IMR-90 (cell line): ENCODE measurements around the gene DIP2C. TPM values are rescaled to one million over a fixed set of nuclear protein-coding genes. Genes with fewer than 3 reads are reported as not detected.

Experiments
- ATAC-seq: fragments of 200-7000 bp; cut with Tn5 transposase; 2 replicates; pipeline ENCODE4 v1.9.1; 2020; ENCODE audit warnings: low read depth, mild to moderate bottlenecking, moderate library complexity
- BruUV-seq: library from RNA; stranded (reverse); fragments of 400-500 nt; replicated peaks from 2 replicates; lab custom pipeline; 2021; lab: Mats Ljungman, UMichigan
- CTCF ChIA-PET: fragments of 300-600 bp; formaldehyde crosslinking; extraction: SDS; loops from one replicate; lab custom pipeline; 2021; ENCODE audit warnings: antibody characterized with exemption; lab: Yijun Ruan, JAX
- POLR2A ChIA-PET: fragments of 300-600 bp; sonication (Branson Sonifier 250); formaldehyde crosslinking; loops from one replicate; lab custom pipeline; 2022; ENCODE audit warnings: antibody characterized with exemption; ENCODE audit not compliant: unreplicated experiment; lab: Charles Lee
- DNase-seq: peaks from one replicate; pipeline ENCODE4 v3.0.0; 2013
- H2AFZ ChIP-seq: replicated peaks from 2 replicates; pipeline ENCODE3; 2013; ENCODE audit warnings: low read length, mild to moderate bottlenecking; ENCODE audit not compliant: poor library complexity
- H2AK5ac ChIP-seq: 2 replicates; pipeline ENCODE4 v1.6.1; 2013; ENCODE audit warnings: low read depth, low read length, inconsistent platforms
- H2AK9ac ChIP-seq: replicated peaks from 2 replicates; pipeline ENCODE3; 2013; ENCODE audit warnings: mild to moderate bottlenecking, low read depth, low read length, moderate library complexity; ENCODE audit not compliant: poor library complexity
- H2BK120ac ChIP-seq: 2 replicates; pipeline ENCODE4 v1.6.1; 2013; ENCODE audit warnings: low read depth, low read length, inconsistent platforms
- H2BK15ac ChIP-seq: 3 replicates; pipeline ENCODE4 v1.6.1; 2013; ENCODE audit warnings: low read depth, low read length, inconsistent platforms
- H2BK20ac ChIP-seq: 2 replicates; pipeline ENCODE4 v1.6.1; 2013; ENCODE audit warnings: low read depth, mild to moderate bottlenecking, inconsistent platforms, low read length, moderate library complexity
- H2BK5ac ChIP-seq: 2 replicates; pipeline ENCODE4 v1.6.1; 2013; ENCODE audit warnings: mild to moderate bottlenecking, low read depth, low read length, inconsistent platforms; ENCODE audit not compliant: poor library complexity, severe bottlenecking
- H3K14ac ChIP-seq: replicated peaks from 2 replicates; pipeline ENCODE4 v1.6.1; 2013; ENCODE audit warnings: low read depth, low read length, inconsistent platforms
- H3K18ac ChIP-seq: 2 replicates; pipeline ENCODE4 v1.6.1; 2013; ENCODE audit warnings: low read depth, low read length, control low read depth
- H3K23ac ChIP-seq: 2 replicates; pipeline ENCODE4 v1.6.1; 2013; ENCODE audit warnings: low read depth, low read length, inconsistent platforms
- H3K27ac ChIP-seq: 2 replicates; pipeline ENCODE4 v1.5.1; 2013; ENCODE audit warnings: mild to moderate bottlenecking, control low read depth, low read length; ENCODE audit not compliant: insufficient read depth
- H3K27me3 ChIP-seq: 2 replicates; pipeline ENCODE4 v1.6.1; 2013; ENCODE audit warnings: low read length; ENCODE audit not compliant: control insufficient read depth, insufficient read depth
- H3K36me3 ChIP-seq: 2 replicates; pipeline ENCODE4 v1.6.1; 2013; ENCODE audit warnings: low read length, mixed read lengths; ENCODE audit not compliant: control insufficient read depth, insufficient read depth
- H3K4ac ChIP-seq: 2 replicates; pipeline ENCODE4 v1.6.1; 2013; ENCODE audit warnings: low read depth, low read length, inconsistent platforms
- H3K4me1 ChIP-seq: 2 replicates; pipeline ENCODE4 v1.6.1; 2013; ENCODE audit warnings: low read length, mixed read lengths; ENCODE audit not compliant: control insufficient read depth, insufficient read depth
- H3K4me2 ChIP-seq: 2 replicates; pipeline ENCODE4 v1.6.1; 2013; ENCODE audit warnings: low read depth, mild to moderate bottlenecking, control low read depth, low read length, moderate library complexity
- H3K4me3 ChIP-seq: 2 replicates; pipeline ENCODE4 v1.5.1; 2013; ENCODE audit warnings: low read depth, mild to moderate bottlenecking, control low read depth, low read length, moderate library complexity; ENCODE audit not compliant: insufficient read depth
- H3K56ac ChIP-seq: 2 replicates; pipeline ENCODE4 v1.6.1; 2013; ENCODE audit warnings: low read length, inconsistent platforms; ENCODE audit not compliant: insufficient read depth; ENCODE audit errors: extremely low read depth
- H3K79me1 ChIP-seq, 2 experiments: 2 replicates each; pipeline ENCODE4 v1.6.1; 2013; ENCODE audit warnings: low read length in 2 of 2, inconsistent platforms in 1 of 2, low read depth in 1 of 2
- H3K9ac ChIP-seq: 2 replicates; pipeline ENCODE4 v1.6.1; 2013; ENCODE audit warnings: low read depth, low read length, control low read depth
- H3K9me1 ChIP-seq: 2 replicates; pipeline ENCODE4 v1.6.1; 2013; ENCODE audit warnings: low read length, inconsistent platforms; ENCODE audit not compliant: insufficient read depth
- H3K9me3 ChIP-seq: 2 replicates; pipeline ENCODE4 v1.6.1; 2013; ENCODE audit warnings: low read length; ENCODE audit not compliant: control insufficient read depth, insufficient read depth
- H4K20me1 ChIP-seq: 2 replicates; pipeline ENCODE4 v1.6.1; 2013; ENCODE audit warnings: low read length, inconsistent platforms; ENCODE audit not compliant: insufficient read depth
- H4K5ac ChIP-seq: 2 replicates; pipeline ENCODE4 v1.6.1; 2013; ENCODE audit warnings: mild to moderate bottlenecking, low read depth, low read length, control low read depth
- H4K8ac ChIP-seq, 2 experiments: 2 replicates each; pipeline ENCODE4 v1.6.1; 2013; ENCODE audit warnings: low read depth in 2 of 2, low read length in 2 of 2, control low read depth in 1 of 2, inconsistent platforms in 1 of 2
- H4K91ac ChIP-seq: 2 replicates; pipeline ENCODE4 v1.6.1; 2013; ENCODE audit warnings: low read depth, low read length, inconsistent platforms; ENCODE audit not compliant: insufficient read depth
- BHLHE40 ChIP-seq: fragments of 150-350 bp; IDR thresholded peaks from 2 replicates; pipeline ENCODE4 v1.6.1; 2016; ENCODE audit warnings: mild to moderate bottlenecking, low read depth, low read length
- CEBPB ChIP-seq: IDR thresholded peaks from 2 replicates; pipeline ENCODE4 v1.6.1; 2012; ENCODE audit warnings: low read depth, low read length, improper control_type of control experiment
- CHD1 ChIP-seq: IDR thresholded peaks from 2 replicates; pipeline ENCODE4 v1.6.1; 2012; ENCODE audit warnings: low read depth, low read length, improper control_type of control experiment
- FOS ChIP-seq: fragments of 150-350 bp; IDR thresholded peaks from 2 replicates; pipeline ENCODE4 v1.6.1; 2016; ENCODE audit warnings: low read depth, low read length
- MAZ ChIP-seq: IDR thresholded peaks from 2 replicates; pipeline ENCODE4 v1.6.1; 2012; ENCODE audit warnings: low read depth, mild to moderate bottlenecking, low read length, improper control_type of control experiment, moderate library complexity, borderline replicate concordance
- NFE2L2 ChIP-seq: fragments of 150-350 bp; IDR thresholded peaks from 2 replicates; pipeline ENCODE4 v1.6.1; 2016; ENCODE audit warnings: low read depth, mild to moderate bottlenecking, low read length
- RCOR1 ChIP-seq: IDR thresholded peaks from 2 replicates; pipeline ENCODE4 v1.6.1; 2012; ENCODE audit warnings: mild to moderate bottlenecking, low read length, improper control_type of control experiment; ENCODE audit not compliant: insufficient replicate concordance
- RFX5 ChIP-seq: IDR thresholded peaks from 2 replicates; pipeline ENCODE4 v1.8.0; 2012; ENCODE audit warnings: low read depth, mild to moderate bottlenecking, low read length, moderate library complexity
- SMC3 ChIP-seq: fragments of 150-350 bp; IDR thresholded peaks from 2 replicates; pipeline ENCODE4 v1.6.1; 2016; ENCODE audit warnings: low read depth, mild to moderate bottlenecking, antibody characterized with exemption, low read length, moderate library complexity
- WGBS, 2 experiments: methylation state at CpG; one replicate each; pipeline versions ENCODE4 v1.1.5 to v1.1.7; 2013; ENCODE audit warnings: missing lambda C conversion rate in 2 of 2; ENCODE audit not compliant: insufficient read length in 1 of 2; ENCODE audit errors: extremely low coverage in 2 of 2; 5-methylcytosine and 5-hydroxymethylcytosine counted together
- dilution Hi-C: fragments of 300-500 bp; cut with HindIII; formaldehyde crosslinking; loops from one replicate; pipeline ENCODE4 v1.14.3; 2018; ENCODE audit warnings: low sequenced_read_pairs; ENCODE audit not compliant: unreplicated experiment
- in situ Hi-C: fragments of 300-500 bp; cut with MboI; formaldehyde crosslinking; loops from 3 replicates; pipeline ENCODE4 v1.14.3; 2019; ENCODE audit warnings: low sequenced_read_pairs, inconsistent platforms, mixed read lengths
- intact Hi-C: fragments of 100-400 bp; cut with micrococcal nuclease; formaldehyde crosslinking; loops from 2 replicates; pipeline ENCODE4 v1.10.0; 2022
- polyA plus RNA-seq, 3 experiments: library from polyadenylated mRNA; depleted of rRNA; stranded (reverse); fragments of >200 nt; gene quantifications; 2 replicates each; pipeline ENCODE4 v1.2.3, GENCODE V29; 2012; ENCODE audit warnings: low replicate concordance in 1 of 3
- total RNA-seq: library from RNA; depleted of rRNA; stranded (reverse); fragments of >200 nt; gene quantifications from 2 replicates; pipeline ENCODE4 v1.2.3, GENCODE V29; 2012
- TF ChIP-seq, protein P1 (sequence below): conservative IDR thresholded peaks from 2 replicates; pipeline ENCODE4 v1.5.1; 2012; ENCODE audit warnings: mild to moderate bottlenecking, low read depth, low read length, improper control_type of control experiment
- TF ChIP-seq, protein P2 (sequence below): fragments of 150-350 bp; IDR thresholded peaks from 2 replicates; pipeline ENCODE4 v1.6.1; 2016; ENCODE audit warnings: low read depth, mild to moderate bottlenecking, low read length, moderate library complexity, borderline replicate concordance

Gene DIP2C
- total and polyA plus RNA-seq, 2 of the 4 experiments (the other 2 are of a cell fraction), result 8.6 to 17.3 TPM

DNA sequence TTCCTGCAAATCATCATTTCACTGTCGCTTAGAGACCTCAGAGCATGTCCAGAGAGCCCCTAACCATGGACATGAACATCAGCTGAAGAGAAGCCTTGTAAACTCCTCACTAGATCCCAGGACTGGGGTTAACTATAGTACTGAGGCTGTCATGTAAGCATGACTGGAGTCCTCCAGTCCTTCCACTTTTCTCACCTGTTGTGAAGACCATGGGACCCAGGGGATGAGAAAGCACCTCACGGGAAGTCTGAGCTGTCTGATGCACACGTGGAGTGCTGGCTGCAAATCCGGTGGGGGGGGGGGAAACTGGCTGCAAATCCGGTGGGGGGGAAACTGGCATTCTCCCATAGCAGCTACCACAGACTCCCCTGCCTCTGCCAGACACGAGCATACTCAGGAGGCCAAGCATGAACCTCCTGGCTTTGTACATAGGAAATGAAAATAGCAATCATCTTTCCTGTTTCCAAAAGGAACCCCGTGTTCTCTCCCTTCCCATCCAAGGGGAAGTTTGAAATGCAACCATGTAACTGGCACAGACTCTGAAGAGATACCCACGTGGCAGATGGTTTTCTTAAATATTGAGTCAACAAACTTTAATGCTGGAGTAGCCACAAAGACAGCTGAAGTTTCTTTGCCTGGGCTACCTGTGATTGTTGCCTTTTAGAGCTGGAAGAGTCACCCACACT, 292.8 kb downstream of the DIP2C start:
- Histone ChIP-seq H2BK20ac (no peak overlapping the region), H4K91ac (no peak overlapping the region), H4K20me1 (peaks cover 4% of the 10 kb centered on the region; the same call in 1 of the 2 replicates), H3K27me3 (no peaks in the 10 kb centered on the region), H4K5ac (no peak overlapping the region), H3K18ac (no peak overlapping the region), H3K56ac (no peak overlapping the region), H2BK120ac (no peak overlapping the region), H3K14ac (no peak overlapping the region), H3K9ac (no peak overlapping the region), H3K4me2 (no peak overlapping the region), H2AK9ac (no peak overlapping the region), H3K4me3 (no peak overlapping the region), H3K4me1 (no peaks in the 10 kb centered on the region), H2AFZ (no peak overlapping the region), H2AK5ac (no peak overlapping the region), H3K9me3 (no peaks in the 10 kb centered on the region), H3K79me1 (peaks cover 20 to 67% of the 10 kb centered on the region in 2 experiments), H3K36me3 (peaks cover 5% of the 10 kb centered on the region; the same call in 1 of the 2 replicates), H2BK5ac (no peak overlapping the region), H2BK15ac (no peak overlapping the region), H3K9me1 (peaks cover 14% of the 10 kb centered on the region), H3K4ac (no peak overlapping the region), H3K23ac (no peak overlapping the region), H3K27ac (no peak overlapping the region), H4K8ac (no peak overlapping the region)
- dilution Hi-C loops, result no loop called here
- intact Hi-C loops, result no loop called here
- ATAC-seq (no peak), DNase-seq (no peak)
- no TSS peak for BruUV-seq
- TF ChIP-seq RCOR1, result no peak
- no peak for TF ChIP-seq NFE2L2
- no peak for TF ChIP-seq RFX5
- TF ChIP-seq CEBPB, result no peak
- no peak for TF ChIP-seq MAZ
- no peak for TF ChIP-seq CHD1
- no peak for TF ChIP-seq BHLHE40
- no peak for TF ChIP-seq FOS
- TF ChIP-seq, protein P1, sequence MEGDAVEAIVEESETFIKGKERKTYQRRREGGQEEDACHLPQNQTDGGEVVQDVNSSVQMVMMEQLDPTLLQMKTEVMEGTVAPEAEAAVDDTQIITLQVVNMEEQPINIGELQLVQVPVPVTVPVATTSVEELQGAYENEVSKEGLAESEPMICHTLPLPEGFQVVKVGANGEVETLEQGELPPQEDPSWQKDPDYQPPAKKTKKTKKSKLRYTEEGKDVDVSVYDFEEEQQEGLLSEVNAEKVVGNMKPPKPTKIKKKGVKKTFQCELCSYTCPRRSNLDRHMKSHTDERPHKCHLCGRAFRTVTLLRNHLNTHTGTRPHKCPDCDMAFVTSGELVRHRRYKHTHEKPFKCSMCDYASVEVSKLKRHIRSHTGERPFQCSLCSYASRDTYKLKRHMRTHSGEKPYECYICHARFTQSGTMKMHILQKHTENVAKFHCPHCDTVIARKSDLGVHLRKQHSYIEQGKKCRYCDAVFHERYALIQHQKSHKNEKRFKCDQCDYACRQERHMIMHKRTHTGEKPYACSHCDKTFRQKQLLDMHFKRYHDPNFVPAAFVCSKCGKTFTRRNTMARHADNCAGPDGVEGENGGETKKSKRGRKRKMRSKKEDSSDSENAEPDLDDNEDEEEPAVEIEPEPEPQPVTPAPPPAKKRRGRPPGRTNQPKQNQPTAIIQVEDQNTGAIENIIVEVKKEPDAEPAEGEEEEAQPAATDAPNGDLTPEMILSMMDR, result no peak
- TF ChIP-seq, protein P2, sequence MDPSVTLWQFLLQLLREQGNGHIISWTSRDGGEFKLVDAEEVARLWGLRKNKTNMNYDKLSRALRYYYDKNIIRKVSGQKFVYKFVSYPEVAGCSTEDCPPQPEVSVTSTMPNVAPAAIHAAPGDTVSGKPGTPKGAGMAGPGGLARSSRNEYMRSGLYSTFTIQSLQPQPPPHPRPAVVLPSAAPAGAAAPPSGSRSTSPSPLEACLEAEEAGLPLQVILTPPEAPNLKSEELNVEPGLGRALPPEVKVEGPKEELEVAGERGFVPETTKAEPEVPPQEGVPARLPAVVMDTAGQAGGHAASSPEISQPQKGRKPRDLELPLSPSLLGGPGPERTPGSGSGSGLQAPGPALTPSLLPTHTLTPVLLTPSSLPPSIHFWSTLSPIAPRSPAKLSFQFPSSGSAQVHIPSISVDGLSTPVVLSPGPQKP, result no peak
- no peak for TF ChIP-seq SMC3
- ChIA-PET POLR2A (no interaction called here), CTCF (no interaction called here)
- in situ Hi-C loops, result no loop called here
- WGBS, 2 experiments, result no CpG with 5 or more reads among the region's 8 CpGs
